Measurements from ENCODE around the gene NDUFA8. TPM values are rescaled to one million over a fixed set of nuclear protein-coding genes. Genes with fewer than 3 reads are reported as not detected.
A peak's percentile ranks its signal among the peaks of the same experiment; 100 is the strongest.

Gene NDUFA8
- 46.6 and 64.2 TPM in 2 replicates for total RNA-seq (2014; rRNA removed; shearing (Covaris generic))
- 33.4 and 47.2 TPM in 2 replicates for polyA plus RNA-seq (2014; cell fraction: nucleus; rRNA removed)

- peak; percentile 95 for DNase-seq (ENCODE audit: extremely low read depth, low read depth)
Measured at GRCh38 chr9:122159026-122159924, at the start of gene NDUFA8, which contains the start of gene MORN5. Gene NDUFA8 (minus strand): TSS chr9:122159779. CDS start chr9:122159677, 102 bp downstream. Gene MORN5 (plus strand): TSS chr9:122159908. CDS start chr9:122159973, 65 bp downstream.

GRCh38 chr9:122207096-122207495 lies 47.5 kb upstream of the NDUFA8 start:
- no peak for DNase-seq (ENCODE audit: extremely low read depth, low read depth)

- DNase-seq (ENCODE audit: extremely low read depth, low read depth): no peak
Measured at GRCh38 chr9:122206118-122207046, 46.8 kb upstream of the NDUFA8 start.

- no peak for DNase-seq (ENCODE audit: extremely low read depth, low read depth)
Measured at GRCh38 chr9:122205176-122205575, 45.6 kb upstream of the NDUFA8 start.

- DNase-seq (ENCODE audit: extremely low read depth, low read depth): no peak
Measured at GRCh38 chr9:122204491-122204890, 44.9 kb upstream of the NDUFA8 start.

GRCh38 chr9:122204055-122204454 lies 44.5 kb upstream of the NDUFA8 start:
- no peak for DNase-seq (ENCODE audit: extremely low read depth, low read depth)

- DNase-seq (ENCODE audit: extremely low read depth, low read depth): no peak
Measured at GRCh38 chr9:122202111-122202510, 42.5 kb upstream of the NDUFA8 start.

- no peak for DNase-seq (ENCODE audit: extremely low read depth, low read depth)
Measured at GRCh38 chr9:122201641-122202040, 42.1 kb upstream of the NDUFA8 start.

GRCh38 chr9:122200960-122201595 lies 41.5 kb upstream of the NDUFA8 start:
- no peak for DNase-seq (ENCODE audit: extremely low read depth, low read depth)

GRCh38 chr9:122197882-122198281 lies 38.3 kb upstream of the NDUFA8 start:
- DNase-seq (ENCODE audit: extremely low read depth, low read depth): no peak

GRCh38 chr9:122197426-122197825 lies 37.8 kb upstream of the NDUFA8 start:
- no peak for DNase-seq (ENCODE audit: extremely low read depth, low read depth)

GRCh38 chr9:122195875-122196274 lies 36.3 kb upstream of the NDUFA8 start:
- DNase-seq (ENCODE audit: extremely low read depth, low read depth): no peak

- no peak for DNase-seq (ENCODE audit: extremely low read depth, low read depth)
Measured at GRCh38 chr9:122193651-122194050, 34.1 kb upstream of the NDUFA8 start.

GRCh38 chr9:122192914-122193525 lies 33.4 kb upstream of the NDUFA8 start:
- DNase-seq (ENCODE audit: extremely low read depth, low read depth): no peak

- DNase-seq (ENCODE audit: extremely low read depth, low read depth): no peak
Measured at GRCh38 chr9:122192261-122192875, 32.8 kb upstream of the NDUFA8 start.

- no peak for DNase-seq (ENCODE audit: extremely low read depth, low read depth)
Measured at GRCh38 chr9:122191584-122191983, 32.0 kb upstream of the NDUFA8 start.

- DNase-seq (ENCODE audit: extremely low read depth, low read depth): peak; percentile 6
Measured at GRCh38 chr9:122190597-122191381, 31.2 kb upstream of the NDUFA8 start.

GRCh38 chr9:122188369-122188768 lies 28.8 kb upstream of the NDUFA8 start:
- DNase-seq (ENCODE audit: extremely low read depth, low read depth): no peak

Data from NCI-H460 (cell line).